Measurements from ENCODE around the gene MAPK12.
A peak's percentile ranks its signal among the peaks of the same experiment; 100 is the strongest.

MAPK12 gene

GRCh38 chr22:50238755-50239154 is 22.7 kb downstream of the MAPK12 start:
- no peak for DNase-seq (ENCODE audit: low read depth)
- no peak for TF ChIP-seq CTCF (IDR thresholded peaks at IDR 0.05; ENCODE audit: low read length, missing control alignments)
- no peak overlapping the region for H3K4me3 ChIP-seq (replicated peaks; ENCODE audit: low read depth, low read length)

GRCh38 chr22:50236731-50237409 is 24.6 kb downstream of the MAPK12 start:
- DNase-seq (ENCODE audit: low read depth) = peak; percentile 44
- no peak overlapping the region for H3K4me3 ChIP-seq (replicated peaks; ENCODE audit: low read depth, low read length)
- TF ChIP-seq CTCF (IDR thresholded peaks at IDR 0.05; ENCODE audit: low read length, missing control alignments) = peak; percentile 46

GRCh38 chr22:50233223-50233622 is 28.3 kb downstream of the MAPK12 start:
- H3K4me3 ChIP-seq (replicated peaks; ENCODE audit: low read depth, low read length) = no peak overlapping the region
- TF ChIP-seq CTCF (IDR thresholded peaks at IDR 0.05; ENCODE audit: low read length, missing control alignments) = no peak
- no peak for DNase-seq (ENCODE audit: low read depth)

- H3K4me3 ChIP-seq (replicated peaks; ENCODE audit: low read depth, low read length) = no peak overlapping the region
- no peak for DNase-seq (ENCODE audit: low read depth)
- no peak for TF ChIP-seq CTCF (IDR thresholded peaks at IDR 0.05; ENCODE audit: low read length, missing control alignments)
Observed at GRCh38 chr22:50232481-50233151, 28.9 kb downstream of the MAPK12 start.

- TF ChIP-seq CTCF (IDR thresholded peaks at IDR 0.05; ENCODE audit: low read length, missing control alignments) = no peak
- DNase-seq (ENCODE audit: low read depth) = no peak
- H3K4me3 ChIP-seq (replicated peaks; ENCODE audit: low read depth, low read length) = no peak overlapping the region
Observed at GRCh38 chr22:50229370-50229769, 32.1 kb downstream of the MAPK12 start.

- H3K4me3 ChIP-seq (replicated peaks; ENCODE audit: low read depth, low read length) = no peak overlapping the region
- no peak for TF ChIP-seq CTCF (IDR thresholded peaks at IDR 0.05; ENCODE audit: low read length, missing control alignments)
- DNase-seq (ENCODE audit: low read depth) = no peak
Observed at GRCh38 chr22:50228366-50228765, 33.1 kb downstream of the MAPK12 start.
